H1 (cell line): ENCODE measurements around the gene ALDH1L2. TPM values are rescaled to one million over a fixed set of nuclear protein-coding genes. Genes with fewer than 3 reads are reported as not detected.

Source experiments
- CTCF ChIA-PET: fragments of 300-600 bp; sonication (Branson Sonifier 250); formaldehyde crosslinking; loops from one replicate; lab custom pipeline; 2021; ENCODE audit not compliant: partially characterized antibody; lab: Charles Lee
- POLR2A ChIA-PET: fragments of 300-600 bp; sonication (Branson Sonifier 250); formaldehyde crosslinking; loops from one replicate; lab custom pipeline; 2021; ENCODE audit warnings: inconsistent platforms; ENCODE audit not compliant: partially characterized antibody; lab: Charles Lee
- DNase-seq, 2 experiments: peaks; one replicate each; pipeline versions ENCODE4 v3.0.0 to v3.0.0-alpha.2; 2010 to 2022; ENCODE audit warnings: low spot score in 2 of 2, low read depth in 1 of 2, mixed read lengths in 1 of 2
- FAIRE-seq: peaks from 2 replicates; lab custom pipeline; 2011; peaks lifted over from hg19 to GRCh38; lab: Jason Lieb, UNC
- H2AFZ ChIP-seq: 2 replicates; pipeline ENCODE4 v1.8.1; 2012; ENCODE audit warnings: low read length, inconsistent platforms
- H2AK5ac ChIP-seq: 2 replicates; pipeline ENCODE4 v1.6.1; 2013; ENCODE audit warnings: low read depth, low read length
- H2BK120ac ChIP-seq: replicated peaks from 2 replicates; pipeline ENCODE3; 2013; ENCODE audit warnings: low read depth, low read length, inconsistent platforms
- H2BK12ac ChIP-seq: 2 replicates; pipeline ENCODE4 v1.6.1; 2013; ENCODE audit warnings: low read depth, low read length
- H2BK15ac ChIP-seq: 2 replicates; pipeline ENCODE4 v1.6.1; 2013; ENCODE audit warnings: low read length
- H2BK20ac ChIP-seq: 2 replicates; pipeline ENCODE4 v1.6.1; 2013; ENCODE audit warnings: low read length
- H2BK5ac ChIP-seq: 2 replicates; pipeline ENCODE4 v1.6.1; 2013; ENCODE audit warnings: low read depth, low read length
- H3K14ac ChIP-seq: 2 replicates; pipeline ENCODE4 v1.6.1; 2013; ENCODE audit warnings: inconsistent platforms; ENCODE audit not compliant: insufficient read length
- H3K18ac ChIP-seq: 2 replicates; pipeline ENCODE4 v1.6.1; 2013; ENCODE audit warnings: low read length; ENCODE audit errors: extremely low read depth
- H3K23ac ChIP-seq: 2 replicates; pipeline ENCODE4 v1.6.1; 2013; ENCODE audit warnings: inconsistent platforms; ENCODE audit not compliant: insufficient read length
- H3K23me2 ChIP-seq: 2 replicates; pipeline ENCODE4 v1.6.1; 2013; ENCODE audit warnings: low read depth, low read length
- H3K27ac ChIP-seq: 2 replicates; pipeline ENCODE4 v1.6.1; 2011; ENCODE audit warnings: low read depth, low read length, inconsistent platforms
- H3K27me3 ChIP-seq, 4 experiments: replicated peaks in 1 of 4; 1 replicate in 1 of 4; 2 replicates in 3 of 4; pipeline versions ENCODE4 v1.6.1 to v1.8.1; 2011 to 2013; ENCODE audit warnings: low read length in 3 of 4, mild to moderate bottlenecking in 3 of 4, inconsistent platforms in 2 of 4, mixed read lengths in 2 of 4, moderate library complexity in 1 of 4; ENCODE audit not compliant: control insufficient read depth in 3 of 4, insufficient read depth in 3 of 4; ENCODE audit errors: extremely low read depth in 1 of 4
- H3K36me3 ChIP-seq, 4 experiments: 2 replicates each; pipeline versions ENCODE4 v1.6.1 to v1.8.1; 2011 to 2013; ENCODE audit warnings: mild to moderate bottlenecking in 4 of 4, low read length in 3 of 4, moderate library complexity in 2 of 4, control low read depth in 1 of 4, inconsistent platforms in 1 of 4; ENCODE audit not compliant: insufficient read depth in 4 of 4, control insufficient read depth in 2 of 4
- H3K4ac ChIP-seq: replicated peaks from 2 replicates; pipeline ENCODE3; 2013; ENCODE audit warnings: low read length, low read depth, mixed read lengths, inconsistent platforms; ENCODE audit not compliant: insufficient read length
- H3K4me1 ChIP-seq, 4 experiments: replicated peaks in 1 of 4; 1 replicate in 1 of 4; 2 replicates in 3 of 4; pipeline versions ENCODE4 v1.6.1 to v1.8.1; 2011 to 2013; ENCODE audit warnings: low read length in 3 of 4, inconsistent platforms in 2 of 4, mixed read lengths in 1 of 4; ENCODE audit not compliant: insufficient read depth in 4 of 4, control insufficient read depth in 3 of 4
- H3K4me2 ChIP-seq, 2 experiments: 2 replicates each; pipeline versions ENCODE4 v1.6.1 to v1.8.1; 2011 to 2013; ENCODE audit warnings: low read depth in 2 of 2, low read length in 2 of 2, control low read depth in 1 of 2, inconsistent platforms in 1 of 2, mild to moderate bottlenecking in 1 of 2; ENCODE audit not compliant: insufficient read depth in 1 of 2
- H3K4me3 ChIP-seq, 4 experiments: fragments of 200-600, 300-600 bp in 1 of 4; sonication (generic), shearing (Covaris generic), sonication (Bioruptor Twin) in 1 of 4; 2 replicates each; pipeline versions ENCODE4 v1.5.1 to v1.8.1; 2011 to 2016; ENCODE audit warnings: low read length in 4 of 4, low read depth in 3 of 4, control low read depth in 2 of 4, inconsistent platforms in 2 of 4, mild to moderate bottlenecking in 2 of 4, mixed read lengths in 1 of 4, moderate library complexity in 1 of 4; ENCODE audit not compliant: insufficient read depth in 2 of 4; ENCODE audit errors: extremely low read depth in 1 of 4
- H3K56ac ChIP-seq: replicated peaks from 2 replicates; pipeline ENCODE3; 2013; ENCODE audit warnings: low read depth, mild to moderate bottlenecking, mixed read lengths, low read length, inconsistent platforms; ENCODE audit not compliant: insufficient read length
- H3K79me1 ChIP-seq: 2 replicates; pipeline ENCODE4 v1.6.1; 2013; ENCODE audit warnings: low read depth, low read length, control low read depth
- H3K79me2 ChIP-seq, 2 experiments: 2 replicates each; pipeline versions ENCODE4 v1.6.1 to v1.8.1; 2012 to 2013; ENCODE audit warnings: low read length in 2 of 2, mild to moderate bottlenecking in 2 of 2, inconsistent platforms in 1 of 2; ENCODE audit not compliant: insufficient read depth in 2 of 2, control insufficient read depth in 1 of 2
- H3K9ac ChIP-seq, 4 experiments: replicated peaks in 1 of 4; 1 replicate in 1 of 4; 2 replicates in 3 of 4; pipeline versions ENCODE4 v1.6.1 to v1.8.1; 2011 to 2013; ENCODE audit warnings: low read depth in 3 of 4, low read length in 3 of 4, control low read depth in 2 of 4, mild to moderate bottlenecking in 2 of 4, moderate library complexity in 2 of 4, inconsistent platforms in 1 of 4; ENCODE audit errors: extremely low read depth in 1 of 4
- H3K9me3 ChIP-seq, 2 experiments: 2 replicates each; pipeline versions ENCODE4 v1.6.1 to v1.8.1; 2012 to 2013; ENCODE audit warnings: mild to moderate bottlenecking in 2 of 2, moderate library complexity in 2 of 2, control low read depth in 1 of 2, inconsistent platforms in 1 of 2, low read depth in 1 of 2, low read length in 1 of 2, mixed read lengths in 1 of 2; ENCODE audit not compliant: insufficient read depth in 2 of 2
- H4K20me1 ChIP-seq, 2 experiments: replicated peaks in 1 of 2; 2 replicates each; pipeline versions ENCODE3 to v1.8.1; 2011 to 2013; ENCODE audit warnings: inconsistent platforms in 2 of 2, low read length in 2 of 2, mild to moderate bottlenecking in 1 of 2; ENCODE audit not compliant: insufficient read depth in 2 of 2, control insufficient read depth in 1 of 2
- H4K5ac ChIP-seq: 2 replicates; pipeline ENCODE4 v1.6.1; 2013; ENCODE audit warnings: low read length, low read depth, mixed read lengths, inconsistent platforms; ENCODE audit not compliant: insufficient read length
- H4K8ac ChIP-seq: 2 replicates; pipeline ENCODE4 v1.8.0; 2013; ENCODE audit warnings: mild to moderate bottlenecking, moderate library complexity, low read length, inconsistent platforms; ENCODE audit not compliant: insufficient read depth; ENCODE audit errors: extremely low read depth
- H4K91ac ChIP-seq: replicated peaks from 2 replicates; pipeline ENCODE3; 2013; ENCODE audit warnings: low read length, mixed read lengths, inconsistent platforms; ENCODE audit not compliant: insufficient read length
- ASH2L ChIP-seq: fragments of 200-600, 300-600 bp; sonication (generic); IDR thresholded peaks from one replicate; pipeline ENCODE4 v1.7.1; 2017; ENCODE audit warnings: low read length
- BACH1 ChIP-seq: IDR thresholded peaks from 2 replicates; pipeline ENCODE4 v1.6.1; 2012; ENCODE audit warnings: low read length, improper control_type of control experiment
- CEBPB ChIP-seq: IDR thresholded peaks from 2 replicates; pipeline ENCODE4 v1.6.1; 2012; ENCODE audit warnings: low read depth, low read length
- EP300 ChIP-seq, 2 experiments: IDR thresholded peaks; 1 replicate in 1 of 2; 2 replicates in 1 of 2; pipeline ENCODE4 v1.6.1; 2011 to 2012; ENCODE audit warnings: low read depth in 2 of 2, low read length in 2 of 2, mild to moderate bottlenecking in 2 of 2, borderline replicate concordance in 1 of 2, inconsistent platforms in 1 of 2, moderate library complexity in 1 of 2
- GABPA ChIP-seq: IDR thresholded peaks from 2 replicates; pipeline ENCODE4 v1.6.1; 2011; ENCODE audit warnings: mild to moderate bottlenecking, low read length, moderate library complexity, borderline replicate concordance; ENCODE audit not compliant: insufficient read depth
- NANOG ChIP-seq: IDR thresholded peaks from 2 replicates; pipeline ENCODE4 v1.6.1; 2011; ENCODE audit warnings: low read length, low read depth, mild to moderate bottlenecking, inconsistent platforms; ENCODE audit not compliant: insufficient read depth, poor library complexity, severe bottlenecking
- NRF1 ChIP-seq: IDR thresholded peaks from 2 replicates; pipeline ENCODE4 v1.6.1; 2011; ENCODE audit warnings: mild to moderate bottlenecking, low read depth, low read length, improper control_type of control experiment
- SP2 ChIP-seq: IDR thresholded peaks from 2 replicates; pipeline ENCODE4 v1.6.1; 2012; ENCODE audit warnings: mild to moderate bottlenecking, low read length, inconsistent platforms
- SP4 ChIP-seq: IDR thresholded peaks from 2 replicates; pipeline ENCODE4 v1.6.1; 2012; ENCODE audit warnings: low read length, inconsistent platforms
- TBP ChIP-seq: IDR thresholded peaks from 2 replicates; pipeline ENCODE4 v1.6.1; 2011; ENCODE audit warnings: low read depth, low read length, improper control_type of control experiment
- WGBS, 2 experiments: shearing (Covaris generic) in 1 of 2; methylation state at CpG; one replicate each; pipeline versions ENCODE4 v1.1.6 to v1.1.7; 2013 to 2015; ENCODE audit warnings: low lambda C conversion rate in 2 of 2, mixed read lengths in 2 of 2, inconsistent platforms in 1 of 2, low coverage in 1 of 2, missing lambda C conversion rate in 1 of 2; ENCODE audit not compliant: insufficient replicate concordance in 2 of 2, insufficient coverage in 1 of 2, insufficient read length in 1 of 2; ENCODE audit errors: extremely low coverage in 1 of 2, missing lambda C conversion rate in 1 of 2; 5-methylcytosine and 5-hydroxymethylcytosine counted together
- polyA plus RNA-seq, 7 experiments: library from polyadenylated mRNA; depleted of rRNA in 3 of 7; stranded (reverse) in 5 of 7; unstranded in 2 of 7; fragments of >200 nt in 5 of 7; fragments of 200-250 nt in 2 of 7; gene quantifications; 1 replicate in 5 of 7; 2 replicates in 1 of 7; 4 replicates in 1 of 7; pipeline versions ENCODE4 v1.2.1 to v1.2.3, GENCODE V29; 2011 to 2013; ENCODE audit warnings: missing spikeins in 2 of 7, mixed read lengths in 2 of 7
- total RNA-seq: library from RNA; stranded (reverse); fragmentation: NEBNext Ultra II Directional; extraction: Animal tissue kit (Norgen Biotek cat#: 25700); gene quantifications from 2 replicates; pipeline ENCODE4 v1.2.1, GENCODE V29; 2021
- TF ChIP-seq, protein P1 (sequence below): IDR thresholded peaks from 2 replicates; pipeline ENCODE4 v1.6.1; 2012; ENCODE audit warnings: inconsistent platforms

ALDH1L2 gene
- total and polyA plus RNA-seq, 2 of the 8 experiments (the other 6 are each of a cell fraction or from before 2014, with no cell fraction given) = 3.7 to 7.2 TPM

DNA sequence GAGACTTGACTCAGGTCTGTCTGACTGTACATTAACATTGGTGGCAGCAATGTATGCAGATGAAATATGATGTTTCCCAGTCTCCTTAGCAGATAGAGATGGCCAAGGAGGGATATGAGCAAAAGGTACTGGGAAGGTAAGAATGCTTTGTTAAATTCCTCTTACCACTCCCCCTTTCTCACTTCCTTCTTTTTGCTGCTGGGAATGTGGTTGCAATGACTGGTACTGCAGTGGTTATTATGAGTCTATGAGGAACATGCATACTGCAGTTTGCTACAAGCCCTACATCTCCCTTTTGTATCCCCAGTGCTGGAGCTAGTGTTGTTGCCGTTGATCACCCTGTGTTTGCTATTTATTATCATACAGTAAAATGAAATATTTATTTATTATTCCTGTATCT is 35.9 kb downstream of the ALDH1L2 start:
- Histone ChIP-seq H3K27ac (no peak overlapping the region), H3K4me1 (no peaks in the 10 kb centered on the region), H3K18ac (no peak overlapping the region), H4K20me1 (no peaks in the 10 kb centered on the region), H2BK120ac (no peak overlapping the region), H3K23ac (no peak overlapping the region), H2BK20ac (no peak overlapping the region), H3K23me2 (no peaks in the 10 kb centered on the region), H3K79me1 (no peaks in the 10 kb centered on the region), H3K36me3 (no peaks in the 10 kb centered on the region; a peak in 1 of 8 replicates), H3K4ac (no peak overlapping the region), H4K8ac (no peak overlapping the region), H4K5ac (no peak overlapping the region), H3K79me2 (no peaks in the 10 kb centered on the region), H2BK5ac (no peak overlapping the region), H3K56ac (no peak overlapping the region), H3K4me3 (no peak overlapping the region), H2BK15ac (no peak overlapping the region), H3K9ac (no peak overlapping the region; a peak in 1 of 7 replicates), H3K14ac (no peak overlapping the region), H4K91ac (no peak overlapping the region), H2AK5ac (no peak overlapping the region), H3K27me3 (no peaks in the 10 kb centered on the region), H3K9me3 (no peaks in the 10 kb centered on the region), H2AFZ (no peak overlapping the region), H2BK12ac (no peak overlapping the region), H3K4me2 (no peak overlapping the region)
- 100% methylated on average over 1 of the region's 1 CpG; no CpG with 5 or more reads in 1 of the 2 experiments for WGBS, 2 experiments
- no peak for FAIRE-seq
- ChIA-PET CTCF (interaction anchor here (0.7 kb wide), 1 partner anchor 31 kb away, joined by 3 read pairs; no protein-coding TSS in a partner anchor), POLR2A (no interaction called here)
- no peak for DNase-seq
- TF ChIP-seq, protein P1, sequence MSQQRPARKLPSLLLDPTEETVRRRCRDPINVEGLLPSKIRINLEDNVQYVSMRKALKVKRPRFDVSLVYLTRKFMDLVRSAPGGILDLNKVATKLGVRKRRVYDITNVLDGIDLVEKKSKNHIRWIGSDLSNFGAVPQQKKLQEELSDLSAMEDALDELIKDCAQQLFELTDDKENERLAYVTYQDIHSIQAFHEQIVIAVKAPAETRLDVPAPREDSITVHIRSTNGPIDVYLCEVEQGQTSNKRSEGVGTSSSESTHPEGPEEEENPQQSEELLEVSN = no peak
- TF ChIP-seq BACH1 (no peak), EP300 (IDR thresholded peaks at IDR 0.05; ENCODE audit: borderline replicate concordance in 1 of 2, low read depth in 2 of 2, low read length in 2 of 2) (no peak), SP4 (no peak), NRF1 (no peak), SP2 (no peak), CEBPB (no peak), ASH2L (no peak), GABPA (no peak), TBP (no peak), NANOG (no peak)
